HL-60 (cell line): Measurements from ENCODE around the gene GPR142.

Source experiments
- DNase-seq, 2 experiments: peaks; one replicate each; pipeline ENCODE4 v3.0.0-alpha.2; 2010 to 2020; ENCODE audit warnings: low read depth in 1 of 2, low spot score in 1 of 2
- H3K27ac ChIP-seq: fragments of 250-450 bp; sonication (Bioruptor Pico); replicated peaks from 2 replicates; pipeline ENCODE4 v1.5.1; 2020; ENCODE audit warnings: mild to moderate bottlenecking, moderate library complexity
- H3K27me3 ChIP-seq: fragments of 250-450 bp; sonication (Bioruptor Pico); 2 replicates; pipeline ENCODE4 v1.5.1; 2021; ENCODE audit warnings: mild to moderate bottlenecking, moderate library complexity; ENCODE audit not compliant: insufficient read depth, poor library complexity, severe bottlenecking
- H3K4me3 ChIP-seq: replicated peaks from 2 replicates; pipeline ENCODE4 v1.5.1; 2011; ENCODE audit warnings: mild to moderate bottlenecking, control low read depth, low read length; ENCODE audit not compliant: insufficient read depth
- CTCF ChIP-seq: IDR thresholded peaks from one replicate; pipeline ENCODE4 v1.5.1; 2011; ENCODE audit warnings: low read length, control low read depth, inconsistent platforms; ENCODE audit not compliant: insufficient read depth
- GABPA ChIP-seq: IDR thresholded peaks from 2 replicates; pipeline ENCODE4 v1.6.1; 2012; ENCODE audit warnings: low read depth
- POLR2AphosphoS5 ChIP-seq: IDR thresholded peaks from 2 replicates; pipeline ENCODE4 v1.6.1; 2012; ENCODE audit warnings: low read depth
- REST ChIP-seq: IDR thresholded peaks from 2 replicates; pipeline ENCODE4 v1.6.1; 2012; ENCODE audit warnings: low read depth; ENCODE audit not compliant: insufficient replicate concordance
- SPI1 ChIP-seq: IDR thresholded peaks from 2 replicates; pipeline ENCODE4 v1.6.1; 2012; ENCODE audit warnings: low read depth, mild to moderate bottlenecking, borderline replicate concordance

GPR142 gene

GRCh38 chr17:74339537-74340195 is 27.6 kb upstream of the GPR142 start:
- no peak for TF ChIP-seq CTCF
- no peak for TF ChIP-seq SPI1
- TF ChIP-seq GABPA, result no peak
- TF ChIP-seq POLR2AphosphoS5, result no peak
- TF ChIP-seq REST, result no peak
- Histone ChIP-seq H3K27ac (no peak overlapping the region), H3K27me3 (peaks cover 5% of the 10 kb centered on the region), H3K4me3 (no peak overlapping the region)
- no peak for DNase-seq

GRCh38 chr17:74340470-74341023 is 26.8 kb upstream of the GPR142 start:
- DNase-seq, result no peak
- no peak for TF ChIP-seq POLR2AphosphoS5
- TF ChIP-seq SPI1, result no peak
- no peak for TF ChIP-seq CTCF
- Histone ChIP-seq H3K27ac (no peak overlapping the region), H3K27me3 (peaks cover 10% of the 10 kb centered on the region), H3K4me3 (no peak overlapping the region)

- peaks cover 6% of the 10 kb centered on the region for H3K27me3 ChIP-seq
- TF ChIP-seq GABPA, result no peak
- TF ChIP-seq POLR2AphosphoS5, result no peak
- TF ChIP-seq CTCF, result no peak
- TF ChIP-seq REST, result no peak
- TF ChIP-seq SPI1, result no peak
- DNase-seq, result no peak
- no peak overlapping the region for H3K4me3 ChIP-seq
- no peak overlapping the region for H3K27ac ChIP-seq
Observed at GRCh38 chr17:74342224-74342623, 25.1 kb upstream of the GPR142 start.

- no peak for TF ChIP-seq GABPA
- Histone ChIP-seq H3K27ac (no peak overlapping the region), H3K27me3 (peaks cover 8% of the 10 kb centered on the region), H3K4me3 (no peak overlapping the region)
- no peak for DNase-seq
Observed at GRCh38 chr17:74343121-74343520, 24.2 kb upstream of the GPR142 start.
